GM23248 (cell line): Measurements from ENCODE around the gene AGTRAP. TPM values are rescaled to one million over a fixed set of nuclear protein-coding genes. Genes with fewer than 3 reads are reported as not detected.

Source experiments
- DNase-seq: peaks from one replicate; pipeline ENCODE4 v3.0.0-alpha.2; 2015
- H2AFZ ChIP-seq: fragments of 200-600 bp; sonication (generic); 2 replicates; pipeline ENCODE4 v1.6.1; 2016; ENCODE audit warnings: antibody characterized with exemption
- H3F3A ChIP-seq: fragments of 200-600 bp; sonication (generic); 2 replicates; pipeline ENCODE4 v1.6.1; 2016; ENCODE audit warnings: mild to moderate bottlenecking, antibody characterized with exemption, mixed run types; ENCODE audit not compliant: insufficient read depth
- H3K27ac ChIP-seq: fragments of 200-600 bp; sonication (generic); 2 replicates; pipeline ENCODE4 v1.5.1; 2016; ENCODE audit warnings: mild to moderate bottlenecking
- H3K27me3 ChIP-seq: fragments of 200-600 bp; sonication (generic); replicated peaks from 2 replicates; pipeline ENCODE4 v1.6.1; 2016; ENCODE audit warnings: mild to moderate bottlenecking; ENCODE audit not compliant: insufficient read depth
- H3K36me3 ChIP-seq: fragments of 200-600 bp; sonication (generic); 2 replicates; pipeline ENCODE4 v1.6.1; 2016; ENCODE audit warnings: low read depth, mild to moderate bottlenecking
- H3K4me1 ChIP-seq: fragments of 200-600 bp; sonication (generic); 2 replicates; pipeline ENCODE4 v1.6.1; 2016; ENCODE audit warnings: mild to moderate bottlenecking; ENCODE audit not compliant: insufficient read depth
- H3K4me2 ChIP-seq: fragments of 200-600 bp; sonication (generic); one replicate; pipeline ENCODE4 v1.6.1; 2016; ENCODE audit warnings: mild to moderate bottlenecking; ENCODE audit not compliant: unreplicated experiment
- H3K4me3 ChIP-seq: fragments of 200-600 bp; sonication (generic); 2 replicates; pipeline ENCODE4 v1.5.1; 2016; ENCODE audit warnings: mild to moderate bottlenecking
- H3K79me2 ChIP-seq: fragments of 200-600 bp; sonication (generic); 2 replicates; pipeline ENCODE4 v1.6.1; 2016; ENCODE audit warnings: mild to moderate bottlenecking; ENCODE audit not compliant: insufficient read depth
- H3K9ac ChIP-seq: fragments of 200-600 bp; sonication (generic); 2 replicates; pipeline ENCODE4 v1.6.1; 2016; ENCODE audit warnings: mild to moderate bottlenecking
- H3K9me2 ChIP-seq: fragments of 200-600 bp; sonication (generic); 2 replicates; pipeline ENCODE4 v1.6.1; 2016; ENCODE audit warnings: mixed run types, mild to moderate bottlenecking, moderate library complexity; ENCODE audit not compliant: insufficient read depth
- H3K9me3 ChIP-seq: fragments of 200-600 bp; sonication (generic); one replicate; pipeline ENCODE4 v1.6.1; 2017; ENCODE audit warnings: low read depth
- H4K20me1 ChIP-seq: fragments of 200-600 bp; sonication (generic); 2 replicates; pipeline ENCODE4 v1.6.0; 2016; ENCODE audit not compliant: insufficient read depth
- EZH2 ChIP-seq: fragments of 200-600 bp; sonication (generic); IDR thresholded peaks from 2 replicates; pipeline ENCODE4 v1.6.1; 2018; ENCODE audit warnings: antibody characterized with exemption, mild to moderate bottlenecking; ENCODE audit not compliant: insufficient read depth, poor library complexity, severe bottlenecking
- EZH2phosphoT487 ChIP-seq: fragments of 200-600 bp; sonication (generic); IDR thresholded peaks from 2 replicates; pipeline ENCODE4 v1.6.1; 2018; ENCODE audit warnings: antibody characterized with exemption, moderate library complexity, mild to moderate bottlenecking, low read depth; ENCODE audit not compliant: insufficient read depth
- WGBS, 2 experiments: methylation state at CpG; one replicate each; pipeline ENCODE4 v1.1.6; 2015 to 2017; ENCODE audit warnings: low lambda C conversion rate in 2 of 2, low coverage in 1 of 2; ENCODE audit errors: missing lambda C conversion rate in 2 of 2; 5-methylcytosine and 5-hydroxymethylcytosine counted together
- in situ Hi-C: fragments of 300-500 bp; cut with MboI; formaldehyde crosslinking; loops from 2 replicates; pipeline ENCODE4 v1.15.0; 2020
- polyA plus RNA-seq: library from polyadenylated mRNA; unstranded; fragments of >200 nt; fragmentation: Nextera tagmentation; extraction: Ambion mirVana; gene quantifications from 2 replicates; pipeline ENCODE4 v1.2.1, GENCODE V29; 2016
- total RNA-seq: library from RNA; depleted of rRNA; stranded (reverse); fragments of >200 nt; shearing (Covaris generic); gene quantifications from 2 replicates; pipeline ENCODE4 v1.2.3, GENCODE V29; 2014

The AGTRAP gene
- total and polyA plus RNA-seq, 2 experiments from 2014 or later = 113 to 121 TPM

- in situ Hi-C loops = no loop called here
- no peaks in the 10 kb centered on the region for H3K79me2 ChIP-seq
- H2AFZ ChIP-seq = no peak overlapping the region
Observed at GRCh38 chr1:11705596-11705995, 30.3 kb upstream of the AGTRAP start.

GRCh38 chr1:11706292-11706691, 29.6 kb upstream of the AGTRAP start:
- in situ Hi-C loops = no loop called here
- no peak overlapping the region for H3K9ac ChIP-seq
- no peaks in the 10 kb centered on the region for H3F3A ChIP-seq
- 73 to 74% methylated on average over 13 to 14 of the region's 14 CpGs for WGBS, 2 experiments
- no peak for DNase-seq
- H3K4me1 ChIP-seq = peaks cover 5% of the 10 kb centered on the region; the same call in 1 of the 2 replicates
- H3K27ac ChIP-seq = no peak overlapping the region
- no peaks in the 10 kb centered on the region for H3K9me3 ChIP-seq
- H3K4me3 ChIP-seq = no peak overlapping the region
- H3K27me3 ChIP-seq = peaks cover 21% of the 10 kb centered on the region
- no peak overlapping the region for H2AFZ ChIP-seq
- no peak overlapping the region for H3K4me2 ChIP-seq
- no peak for TF ChIP-seq EZH2
- no peak for TF ChIP-seq EZH2phosphoT487
- H3K79me2 ChIP-seq = no peaks in the 10 kb centered on the region
- H3K36me3 ChIP-seq = no peaks in the 10 kb centered on the region
- no peaks in the 10 kb centered on the region for H4K20me1 ChIP-seq
- no peaks in the 10 kb centered on the region for H3K9me2 ChIP-seq

More at GRCh38 chr1:11705596-11705995, 30.3 kb upstream of the AGTRAP start:
- TF ChIP-seq EZH2 (no peak), EZH2phosphoT487 (no peak)
- H3K27ac ChIP-seq = no peak overlapping the region
- H3K27me3 ChIP-seq = peaks cover 24% of the 10 kb centered on the region
- no peak for DNase-seq
- H3K4me1 ChIP-seq = peaks cover 8% of the 10 kb centered on the region; the same call in 1 of the 2 replicates
- H3K9ac ChIP-seq = no peak overlapping the region
- H3K4me2 ChIP-seq = no peak overlapping the region
- H3K36me3 ChIP-seq = no peaks in the 10 kb centered on the region
- H3K9me2 ChIP-seq = no peaks in the 10 kb centered on the region
- 62 to 65% methylated on average over 9 of the region's 9 CpGs for WGBS, 2 experiments
- no peaks in the 10 kb centered on the region for H3F3A ChIP-seq
- H4K20me1 ChIP-seq = no peaks in the 10 kb centered on the region
- no peaks in the 10 kb centered on the region for H3K9me3 ChIP-seq
- no peak overlapping the region for H3K4me3 ChIP-seq

- DNase-seq = no peak
- H3K36me3 ChIP-seq = no peaks in the 10 kb centered on the region
- in situ Hi-C loops = no loop called here
- no peak for TF ChIP-seq EZH2
- no peak for TF ChIP-seq EZH2phosphoT487
- no peak overlapping the region for H3K4me2 ChIP-seq
- 47 to 49% methylated on average over 15 to 17 of the region's 17 CpGs for WGBS, 2 experiments
- no peaks in the 10 kb centered on the region for H4K20me1 ChIP-seq
- H3K9me3 ChIP-seq = no peaks in the 10 kb centered on the region
- no peaks in the 10 kb centered on the region for H3F3A ChIP-seq
- no peaks in the 10 kb centered on the region for H3K4me1 ChIP-seq
- H3K4me3 ChIP-seq = no peak overlapping the region
- H3K79me2 ChIP-seq = no peaks in the 10 kb centered on the region
- H3K9ac ChIP-seq = no peak overlapping the region
- no peaks in the 10 kb centered on the region for H3K9me2 ChIP-seq
- H3K27ac ChIP-seq = no peak overlapping the region
- no peak overlapping the region for H2AFZ ChIP-seq
- peaks cover 15% of the 10 kb centered on the region; the same call in 1 of the 2 replicates for H3K27me3 ChIP-seq
Observed at GRCh38 chr1:11707621-11708276, 28.2 kb upstream of the AGTRAP start.

- Histone ChIP-seq H3K4me2 (no peak overlapping the region), H4K20me1 (no peaks in the 10 kb centered on the region), H3K27me3 (peaks cover 8% of the 10 kb centered on the region; the same call in 1 of the 2 replicates), H2AFZ (no peak overlapping the region), H3K9me2 (no peaks in the 10 kb centered on the region), H3K4me3 (no peak overlapping the region), H3K79me2 (no peaks in the 10 kb centered on the region), H3K36me3 (no peaks in the 10 kb centered on the region), H3F3A (no peaks in the 10 kb centered on the region), H3K9ac (no peak overlapping the region), H3K9me3 (no peaks in the 10 kb centered on the region), H3K27ac (no peak overlapping the region), H3K4me1 (no peaks in the 10 kb centered on the region)
- no peak for TF ChIP-seq EZH2
- no peak for TF ChIP-seq EZH2phosphoT487
- no peak for DNase-seq
- in situ Hi-C loops = no loop called here
- 66 to 74% methylated on average over 11 of the region's 11 CpGs for WGBS, 2 experiments
Observed at GRCh38 chr1:11708554-11709350, 27.2 kb upstream of the AGTRAP start.
